Fibroblast of lung (primary cell): ENCODE measurements around the gene RET. TPM values are rescaled to one million over a fixed set of nuclear protein-coding genes. Genes with fewer than 3 reads are reported as not detected.

Experiments
- DNase-seq, 2 donors: peaks; one replicate each; pipeline versions ENCODE4 v3.0.0 to v3.0.0-alpha.2; 2010; ENCODE audit warnings: low read depth in 2 of 2
- H2AFZ ChIP-seq: 2 replicates; pipeline ENCODE4 v1.5.1; 2012; ENCODE audit warnings: low read length, control low read depth, inconsistent platforms
- H3K27ac ChIP-seq: 2 replicates; pipeline ENCODE4 v1.5.1; 2011; ENCODE audit warnings: low read length, control low read depth; ENCODE audit not compliant: insufficient read depth
- H3K27me3 ChIP-seq: 2 replicates; pipeline ENCODE4 v1.5.1; 2011; ENCODE audit warnings: mild to moderate bottlenecking, low read length; ENCODE audit not compliant: control insufficient read depth, insufficient read depth
- H3K36me3 ChIP-seq: 2 replicates; pipeline ENCODE4 v1.5.1; 2011; ENCODE audit warnings: low read length; ENCODE audit not compliant: control insufficient read depth, insufficient read depth
- H3K4me1 ChIP-seq: 2 replicates; pipeline ENCODE4 v1.5.1; 2011; ENCODE audit warnings: low read length; ENCODE audit not compliant: control insufficient read depth, insufficient read depth; ENCODE audit errors: extremely low read depth
- H3K4me2 ChIP-seq: 2 replicates; pipeline ENCODE4 v1.5.1; 2011; ENCODE audit warnings: low read length, control low read depth; ENCODE audit not compliant: insufficient read depth; ENCODE audit errors: extremely low read depth
- H3K4me3 ChIP-seq, 4 experiments: fragments of 200-600 bp in 1 of 4; sonication (generic) in 1 of 4; replicated peaks in 1 of 4; 2 replicates each; pipeline ENCODE4 v1.5.1; 2011 to 2016; ENCODE audit warnings: low read length in 4 of 4, low read depth in 3 of 4, mild to moderate bottlenecking in 3 of 4, control low read depth in 2 of 4, inconsistent platforms in 1 of 4, mixed read lengths in 1 of 4; ENCODE audit not compliant: insufficient read depth in 1 of 4; ENCODE audit errors: control extremely low read depth in 1 of 4
- H3K79me2 ChIP-seq: 2 replicates; pipeline ENCODE4 v1.5.1; 2012; ENCODE audit warnings: mild to moderate bottlenecking, low read length, inconsistent platforms; ENCODE audit not compliant: control insufficient read depth, insufficient read depth
- H3K9ac ChIP-seq: 2 replicates; pipeline ENCODE4 v1.5.1; 2011; ENCODE audit warnings: mild to moderate bottlenecking, low read length, control low read depth; ENCODE audit not compliant: insufficient read depth
- H3K9me3 ChIP-seq: 2 replicates; pipeline ENCODE4 v1.5.1; 2012; ENCODE audit warnings: low read depth, low read length; ENCODE audit not compliant: control insufficient read depth, insufficient read depth
- H4K20me1 ChIP-seq: 2 replicates; pipeline ENCODE4 v1.5.1; 2011; ENCODE audit warnings: low read length; ENCODE audit not compliant: control insufficient read depth, insufficient read depth; ENCODE audit errors: extremely low read depth
- EZH2 ChIP-seq: IDR thresholded peaks from 2 replicates; pipeline ENCODE4 v1.5.1; 2012; ENCODE audit warnings: low read length, control low read depth, mild to moderate bottlenecking; ENCODE audit errors: missing control alignments
- polyA plus RNA-seq, 2 donors: library from polyadenylated mRNA; depleted of rRNA in 1 of 2; stranded (reverse) in 1 of 2; unstranded in 1 of 2; fragments of >200 nt; gene quantifications; 2 replicates each; pipeline ENCODE4 v1.2.1, GENCODE V29; 2011 to 2012; ENCODE audit warnings: missing spikeins in 1 of 2
- total RNA-seq: library from RNA; depleted of rRNA; stranded (reverse); fragments of >200 nt; gene quantifications from 2 replicates; pipeline ENCODE4 v1.2.1, GENCODE V29; 2014
- TF ChIP-seq, protein P1 (sequence below), 2 donors: IDR thresholded peaks in 1 of 2; conservative IDR thresholded peaks in 1 of 2; 1 replicate in 1 of 2; 2 replicates in 1 of 2; pipeline ENCODE4 v1.5.1; 2011 to 2012; ENCODE audit warnings: low read length in 2 of 2, control low read depth in 1 of 2, inconsistent platforms in 1 of 2, low read depth in 1 of 2, mild to moderate bottlenecking in 1 of 2

Gene RET
- total and polyA plus RNA-seq, 2 donors (not counting 1 experiment from before 2014, with no cell fraction given), result 0.08 to 0.83 TPM

DNA sequence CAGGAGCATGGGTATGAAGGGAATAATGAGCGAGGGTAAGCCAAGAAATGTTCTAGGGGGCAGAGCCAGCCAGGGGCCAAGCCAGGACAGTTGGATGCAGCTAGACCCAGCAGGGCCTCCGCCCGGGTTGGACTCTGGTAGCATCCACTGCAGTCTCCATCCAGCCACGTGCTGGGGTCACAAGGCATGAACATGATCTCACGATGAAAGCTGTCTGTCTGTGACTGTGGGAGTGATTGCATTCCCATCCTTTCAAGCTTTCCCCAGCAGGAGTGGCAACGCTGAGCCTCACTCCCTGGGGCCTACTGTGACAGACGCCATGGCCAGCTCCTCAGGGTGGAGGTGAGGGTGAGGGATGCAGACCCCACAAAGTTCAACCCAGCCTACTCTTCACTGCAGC is 47.8 kb upstream of the RET start:
- TF ChIP-seq, protein P1, sequence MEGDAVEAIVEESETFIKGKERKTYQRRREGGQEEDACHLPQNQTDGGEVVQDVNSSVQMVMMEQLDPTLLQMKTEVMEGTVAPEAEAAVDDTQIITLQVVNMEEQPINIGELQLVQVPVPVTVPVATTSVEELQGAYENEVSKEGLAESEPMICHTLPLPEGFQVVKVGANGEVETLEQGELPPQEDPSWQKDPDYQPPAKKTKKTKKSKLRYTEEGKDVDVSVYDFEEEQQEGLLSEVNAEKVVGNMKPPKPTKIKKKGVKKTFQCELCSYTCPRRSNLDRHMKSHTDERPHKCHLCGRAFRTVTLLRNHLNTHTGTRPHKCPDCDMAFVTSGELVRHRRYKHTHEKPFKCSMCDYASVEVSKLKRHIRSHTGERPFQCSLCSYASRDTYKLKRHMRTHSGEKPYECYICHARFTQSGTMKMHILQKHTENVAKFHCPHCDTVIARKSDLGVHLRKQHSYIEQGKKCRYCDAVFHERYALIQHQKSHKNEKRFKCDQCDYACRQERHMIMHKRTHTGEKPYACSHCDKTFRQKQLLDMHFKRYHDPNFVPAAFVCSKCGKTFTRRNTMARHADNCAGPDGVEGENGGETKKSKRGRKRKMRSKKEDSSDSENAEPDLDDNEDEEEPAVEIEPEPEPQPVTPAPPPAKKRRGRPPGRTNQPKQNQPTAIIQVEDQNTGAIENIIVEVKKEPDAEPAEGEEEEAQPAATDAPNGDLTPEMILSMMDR (conservative IDR thresholded peaks at IDR 0.05 in 1 of 2, IDR thresholded peaks at IDR 0.05 in 1 of 2; ENCODE audit: low read depth in 1 of 2, low read length in 2 of 2), result no peak
- TF ChIP-seq EZH2, result no peak
- Histone ChIP-seq H3K36me3 (no peaks in the 10 kb centered on the region), H3K9ac (no peak overlapping the region), H3K27me3 (no peaks in the 10 kb centered on the region), H3K4me1 (no peaks in the 10 kb centered on the region), H3K4me2 (no peak overlapping the region), H3K9me3 (no peaks in the 10 kb centered on the region), H3K4me3 (no peak overlapping the region), H3K27ac (no peak overlapping the region), H2AFZ (no peak overlapping the region), H4K20me1 (no peaks in the 10 kb centered on the region), H3K79me2 (no peaks in the 10 kb centered on the region)
- DNase-seq, result no peak

DNA sequence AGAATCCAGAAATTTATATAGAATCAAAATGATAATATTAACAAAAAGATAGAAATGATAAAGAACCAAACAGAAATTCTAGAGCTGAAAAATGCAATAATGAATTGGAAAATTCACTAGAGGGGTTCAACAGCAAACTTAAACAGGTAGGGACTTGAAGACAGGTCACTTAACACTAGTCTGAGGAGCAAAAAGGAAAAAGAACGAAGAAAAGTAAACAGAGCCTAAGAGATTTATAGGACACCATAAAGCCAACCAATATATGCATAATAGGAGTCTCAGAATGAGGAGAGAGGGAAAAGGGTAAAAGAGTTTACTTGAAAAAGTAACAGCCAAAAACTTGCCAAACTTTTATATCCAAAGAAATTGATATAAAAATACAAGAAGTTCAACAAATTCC is 44.3 kb upstream of the RET start:
- Histone ChIP-seq H3K4me1 (no peaks in the 10 kb centered on the region), H3K36me3 (no peaks in the 10 kb centered on the region), H4K20me1 (no peaks in the 10 kb centered on the region), H3K9ac (no peak overlapping the region), H3K9me3 (no peaks in the 10 kb centered on the region), H3K27ac (no peak overlapping the region), H3K79me2 (no peaks in the 10 kb centered on the region), H3K27me3 (no peaks in the 10 kb centered on the region), H2AFZ (no peak overlapping the region), H3K4me2 (no peak overlapping the region), H3K4me3 (no peak overlapping the region)
- no peak for DNase-seq
- TF ChIP-seq, protein P1 (conservative IDR thresholded peaks at IDR 0.05 in 1 of 2, IDR thresholded peaks at IDR 0.05 in 1 of 2; ENCODE audit: low read depth in 1 of 2, low read length in 2 of 2), result no peak
- no peak for TF ChIP-seq EZH2

- no peaks in the 10 kb centered on the region for H4K20me1 ChIP-seq
- H3K4me1 ChIP-seq, result no peaks in the 10 kb centered on the region
- no peak overlapping the region for H3K27ac ChIP-seq
- no peak for TF ChIP-seq EZH2
- TF ChIP-seq, protein P1 (conservative IDR thresholded peaks at IDR 0.05 in 1 of 2, IDR thresholded peaks at IDR 0.05 in 1 of 2; ENCODE audit: low read depth in 1 of 2, low read length in 2 of 2), result no peak
- DNase-seq, result no peak
- no peak overlapping the region for H2AFZ ChIP-seq
- no peaks in the 10 kb centered on the region for H3K27me3 ChIP-seq
- H3K9me3 ChIP-seq, result no peaks in the 10 kb centered on the region
- H3K9ac ChIP-seq, result no peak overlapping the region
- no peaks in the 10 kb centered on the region for H3K79me2 ChIP-seq
- no peaks in the 10 kb centered on the region for H3K36me3 ChIP-seq
- no peak overlapping the region for H3K4me2 ChIP-seq
- no peak overlapping the region for H3K4me3 ChIP-seq
Observed at GRCh38 chr10:43035800-43036199, 41.1 kb upstream of the RET start.
